Body of pancreas (tissue), 4 donors: Measurements from ENCODE around the gene UBE2Q2. TPM values are rescaled to one million over a fixed set of nuclear protein-coding genes. Genes with fewer than 3 reads are reported as not detected.

Source experiments
- ATAC-seq: fragments of 150-250 bp; one replicate; pipeline ENCODE4 v1.9.1; 2016
- DNase-seq, 4 donors: peaks; one replicate each; pipeline ENCODE4 v3.0.0-alpha.2; 2019
- H3K27ac ChIP-seq, 4 donors: fragments of 200-600 bp; sonication (generic); 1 replicate in 3 of 4; 2 replicates in 1 of 4; pipeline versions ENCODE4 v1.5.1 to v1.6.1; 2016 to 2019; ENCODE audit warnings: mild to moderate bottlenecking in 1 of 4, mixed read lengths in 1 of 4, moderate library complexity in 1 of 4
- H3K27me3 ChIP-seq, 2 donors: fragments of 200-600 bp; sonication (generic); one replicate each; pipeline ENCODE4 v1.6.0; 2016; ENCODE audit warnings: mild to moderate bottlenecking in 1 of 2
- H3K36me3 ChIP-seq, 2 donors: fragments of 200-600 bp; sonication (generic); replicated peaks in 1 of 2; 2 replicates each; pipeline ENCODE4 v1.5.1; 2016; ENCODE audit warnings: low read depth in 2 of 2; ENCODE audit not compliant: insufficient read depth in 1 of 2
- H3K4me1 ChIP-seq: fragments of 200-600 bp; sonication (generic); one replicate; pipeline ENCODE4 v1.6.0; 2016
- H3K4me3 ChIP-seq, 2 donors: fragments of 200-600 bp; sonication (generic); 1 replicate in 1 of 2; 2 replicates in 1 of 2; pipeline ENCODE4 v1.5.1; 2016 to 2019
- H3K9me3 ChIP-seq, 3 donors: fragments of 200-600 bp; sonication (generic); 1 replicate in 2 of 3; 2 replicates in 1 of 3; pipeline ENCODE4 v1.5.1; 2016
- POLR2A ChIP-seq, 3 donors: fragments of 450-650 bp; IDR thresholded peaks; one replicate each; pipeline ENCODE4 v1.6.1; 2016; ENCODE audit warnings: antibody characterized with exemption in 3 of 3, mild to moderate bottlenecking in 2 of 3
- WGBS, 2 donors: methylation state at CpG; one replicate each; pipeline ENCODE4 v1.1.5; 2017; 5-methylcytosine and 5-hydroxymethylcytosine counted together
- intact Hi-C: fragments of 100-400 bp; cut with DNase I; formaldehyde crosslinking; loops from one replicate; pipeline ENCODE4 v1.15.1; 2023
- total RNA-seq, 2 donors: library from RNA; depleted of rRNA; stranded (reverse); fragments of >200 nt; gene quantifications; one replicate each; pipeline ENCODE4 v1.1.0, GENCODE V29; 2016
- TF ChIP-seq, protein P1 (sequence below), 7 experiments: fragments of 450-650 bp in 4 of 7; fragments of 200-600 bp in 3 of 7; sonication (generic) in 3 of 7; IDR thresholded peaks; one replicate each; pipeline ENCODE4 v1.5.1; 2016 to 2019; ENCODE audit warnings: antibody characterized with exemption in 7 of 7

The UBE2Q2 gene
- total RNA-seq, 2 donors from 2014 or later: 15.2 to 15.8 TPM

DNA sequence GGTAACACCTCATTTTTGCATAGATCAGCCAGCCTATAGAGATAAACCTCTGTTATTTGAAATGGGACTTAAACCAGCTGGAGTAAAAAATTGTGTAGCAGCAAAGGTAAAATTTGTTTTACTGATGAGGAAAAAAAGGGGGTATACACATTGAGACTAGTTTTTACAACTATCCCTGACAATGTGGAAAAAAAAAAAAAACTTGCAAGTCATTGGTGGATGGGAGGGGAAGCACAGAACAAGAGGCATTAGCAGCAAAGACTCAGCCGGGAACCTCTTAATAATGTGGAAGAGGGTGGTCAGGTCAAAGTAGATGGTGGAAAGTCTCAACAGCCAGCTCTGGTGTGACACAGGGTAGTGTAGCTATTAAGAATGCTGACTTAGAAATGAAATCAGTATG, 74.9 kb downstream of the UBE2Q2 start:
- intact Hi-C loops: no loop called here
- ATAC-seq (no peak), DNase-seq (no peak)
- H3K36me3 ChIP-seq: peaks cover 0 to 2% of the 10 kb centered on the region in 2 donors
- H3K27me3 ChIP-seq: no peaks in the 10 kb centered on the region
- no peaks in the 10 kb centered on the region for H3K9me3 ChIP-seq
- no peak overlapping the region for H3K27ac ChIP-seq
- WGBS, 2 donors: 97 to 100% methylated on average over 1 of the region's 1 CpG
- H3K4me3 ChIP-seq: no peak overlapping the region
- H3K4me1 ChIP-seq: peaks cover 24% of the 10 kb centered on the region
- TF ChIP-seq, protein P1, sequence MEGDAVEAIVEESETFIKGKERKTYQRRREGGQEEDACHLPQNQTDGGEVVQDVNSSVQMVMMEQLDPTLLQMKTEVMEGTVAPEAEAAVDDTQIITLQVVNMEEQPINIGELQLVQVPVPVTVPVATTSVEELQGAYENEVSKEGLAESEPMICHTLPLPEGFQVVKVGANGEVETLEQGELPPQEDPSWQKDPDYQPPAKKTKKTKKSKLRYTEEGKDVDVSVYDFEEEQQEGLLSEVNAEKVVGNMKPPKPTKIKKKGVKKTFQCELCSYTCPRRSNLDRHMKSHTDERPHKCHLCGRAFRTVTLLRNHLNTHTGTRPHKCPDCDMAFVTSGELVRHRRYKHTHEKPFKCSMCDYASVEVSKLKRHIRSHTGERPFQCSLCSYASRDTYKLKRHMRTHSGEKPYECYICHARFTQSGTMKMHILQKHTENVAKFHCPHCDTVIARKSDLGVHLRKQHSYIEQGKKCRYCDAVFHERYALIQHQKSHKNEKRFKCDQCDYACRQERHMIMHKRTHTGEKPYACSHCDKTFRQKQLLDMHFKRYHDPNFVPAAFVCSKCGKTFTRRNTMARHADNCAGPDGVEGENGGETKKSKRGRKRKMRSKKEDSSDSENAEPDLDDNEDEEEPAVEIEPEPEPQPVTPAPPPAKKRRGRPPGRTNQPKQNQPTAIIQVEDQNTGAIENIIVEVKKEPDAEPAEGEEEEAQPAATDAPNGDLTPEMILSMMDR (IDR thresholded peaks at IDR 0.05): no peak
- no peak for TF ChIP-seq POLR2A (IDR thresholded peaks at IDR 0.05)

DNA sequence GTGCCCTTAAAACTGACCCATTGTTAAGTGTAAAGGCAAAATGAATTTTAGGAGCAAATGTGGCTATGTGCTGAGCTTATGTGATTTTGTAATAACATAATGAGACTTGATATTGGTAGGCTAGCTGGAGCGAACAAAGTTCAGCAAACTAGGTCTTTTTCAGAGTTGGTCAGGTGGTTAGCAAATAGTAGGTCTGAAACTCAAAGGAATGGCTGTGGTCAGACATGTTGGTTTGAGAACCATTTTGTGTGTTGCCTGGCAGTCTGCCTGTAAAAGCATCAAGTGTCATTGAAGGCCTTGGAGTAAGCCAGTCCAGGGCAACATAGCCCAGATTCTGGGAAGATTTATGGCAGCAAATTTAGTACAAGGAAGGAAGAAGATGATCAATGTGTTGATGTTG, 76.8 kb downstream of the UBE2Q2 start:
- no peaks in the 10 kb centered on the region for H3K27me3 ChIP-seq
- DNase-seq (peak in 1 of 4 donors; percentile 13), ATAC-seq (no peak)
- TF ChIP-seq POLR2A (IDR thresholded peaks at IDR 0.05): no peak
- TF ChIP-seq, protein P1 (IDR thresholded peaks at IDR 0.05): no peak
- 90 to 100% methylated on average over 1 of the region's 1 CpG for WGBS, 2 donors
- intact Hi-C loops: no loop called here
- H3K36me3 ChIP-seq: no peaks in the 10 kb centered on the region
- H3K27ac ChIP-seq: no peak overlapping the region
- no peaks in the 10 kb centered on the region for H3K9me3 ChIP-seq
- peaks cover 24% of the 10 kb centered on the region for H3K4me1 ChIP-seq
- no peak overlapping the region for H3K4me3 ChIP-seq

DNA sequence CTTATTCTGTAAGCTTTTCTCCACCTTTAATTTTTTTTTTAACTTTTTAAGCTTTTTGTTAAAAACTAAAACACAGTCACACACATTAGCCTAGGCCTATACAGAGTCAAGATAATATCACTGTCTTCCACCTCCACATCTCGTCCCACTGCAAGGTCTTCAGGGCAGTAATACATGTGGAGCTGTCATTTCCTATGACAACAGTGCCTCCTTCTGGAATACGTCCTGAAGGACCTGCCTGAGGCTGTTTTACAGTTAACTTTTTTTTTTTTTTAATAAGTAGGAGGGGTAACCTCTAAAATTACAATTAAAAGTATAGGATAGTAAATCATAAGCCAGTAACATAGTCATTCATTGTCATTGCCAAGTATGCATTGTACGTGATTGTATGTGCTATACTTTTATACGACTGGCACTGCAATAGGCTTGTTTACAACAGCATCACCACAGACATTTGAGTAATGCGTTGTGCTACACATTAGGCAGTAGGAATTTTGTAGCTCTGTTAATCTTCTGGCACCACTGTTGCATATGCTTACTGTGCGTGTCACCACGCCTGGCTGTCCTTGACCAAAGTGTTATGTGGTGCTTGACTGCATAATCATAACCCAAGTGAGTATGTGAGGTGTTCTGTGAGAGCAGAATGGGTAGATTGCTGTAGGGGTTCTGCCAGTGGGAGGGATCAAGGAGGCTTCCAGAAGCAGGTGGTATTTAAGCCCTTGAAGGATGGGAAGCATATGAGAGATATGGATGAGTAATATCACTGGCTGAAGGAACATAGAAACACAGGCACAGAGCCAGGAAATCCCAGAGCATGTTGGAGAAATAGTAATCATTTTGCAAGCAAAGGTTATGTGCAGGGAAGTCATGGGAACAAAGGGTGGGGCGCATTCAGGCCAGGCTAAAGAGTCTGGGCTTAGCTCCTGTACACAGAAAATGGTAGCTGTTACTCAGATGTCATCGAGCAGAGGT, 78.8 kb downstream of the UBE2Q2 start:
- intact Hi-C loops: no loop called here
- peak overlapping the region in 1 of 4 donors; percentile 4 for H3K27ac ChIP-seq
- H3K9me3 ChIP-seq: no peaks in the 10 kb centered on the region
- whole genome bisulfite sequencing, 2 donors: 53% methylated on average over 9 of the region's 9 CpGs
- ATAC-seq: peak; percentile 51
- H3K27me3 ChIP-seq: no peaks in the 10 kb centered on the region
- H3K4me1 ChIP-seq: peaks cover 18% of the 10 kb centered on the region
- H3K4me3 ChIP-seq: no peak overlapping the region
- H3K36me3 ChIP-seq: no peaks in the 10 kb centered on the region
- DNase-seq: peak; percentile 24 to 56 (median 45)
- TF ChIP-seq, protein P1 (IDR thresholded peaks at IDR 0.05): peak in 6 of 7 experiments; percentile 25 to 51 (median 50)
- no peak for TF ChIP-seq POLR2A (IDR thresholded peaks at IDR 0.05)

DNA sequence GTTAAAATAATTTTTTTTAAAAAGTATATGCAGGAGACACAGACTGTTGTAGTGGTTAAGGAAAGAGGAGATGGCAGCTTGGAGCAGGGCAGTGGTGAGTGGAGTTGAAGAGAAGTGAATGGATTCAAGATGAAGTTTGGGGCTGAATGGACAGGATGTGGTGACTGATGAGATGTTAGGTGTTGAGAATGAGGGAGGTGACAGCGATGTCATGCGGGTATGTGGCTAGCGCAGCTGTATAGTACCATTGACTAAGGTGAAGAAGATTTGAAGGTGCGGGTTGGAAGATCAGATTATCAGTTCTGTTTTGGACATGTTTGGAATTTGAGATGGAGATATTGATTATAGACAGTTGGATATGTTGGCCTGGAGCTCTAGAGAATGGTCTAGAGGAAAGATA, 80.5 kb downstream of the UBE2Q2 start:
- intact Hi-C loops: no loop called here
- no peak overlapping the region for H3K4me3 ChIP-seq
- no peaks in the 10 kb centered on the region for H3K36me3 ChIP-seq
- WGBS, 2 donors: 93 to 96% methylated on average over 4 of the region's 4 CpGs
- ATAC-seq: no peak
- H3K27me3 ChIP-seq: no peaks in the 10 kb centered on the region
- TF ChIP-seq, protein P1 (IDR thresholded peaks at IDR 0.05): no peak
- TF ChIP-seq POLR2A (IDR thresholded peaks at IDR 0.05): no peak
- no peaks in the 10 kb centered on the region for H3K9me3 ChIP-seq
- no peak overlapping the region for H3K27ac ChIP-seq
- no peak for DNase-seq
- peaks cover 10% of the 10 kb centered on the region for H3K4me1 ChIP-seq
